HUES48 (cell line): ENCODE data around the gene SARNP.
"Not testable (repeated sequence)": the region's sequence is repeated elsewhere in the genome, so short reads cannot be mapped to it uniquely, and the experiment has no call there.

Source experiments
- H3K27ac ChIP-seq: one replicate; pipeline ENCODE4 v1.7.0; 2013; ENCODE audit warnings: low read depth, low read length, inconsistent platforms
- H3K27me3 ChIP-seq: 2 replicates; pipeline ENCODE4 v1.6.1; 2013; ENCODE audit warnings: mild to moderate bottlenecking, low read length; ENCODE audit not compliant: control insufficient read depth, insufficient read depth
- H3K36me3 ChIP-seq: 2 replicates; pipeline ENCODE4 v1.6.1; 2013; ENCODE audit warnings: low read length; ENCODE audit not compliant: control insufficient read depth, insufficient read depth
- H3K4me1 ChIP-seq: 2 replicates; pipeline ENCODE4 v1.6.1; 2013; ENCODE audit warnings: mild to moderate bottlenecking, low read length; ENCODE audit not compliant: control insufficient read depth, insufficient read depth
- H3K4me3 ChIP-seq: 2 replicates; pipeline ENCODE4 v1.5.1; 2013; ENCODE audit warnings: mild to moderate bottlenecking, low read depth, low read length
- H3K9ac ChIP-seq: 2 replicates; pipeline ENCODE4 v1.6.1; 2013; ENCODE audit warnings: mild to moderate bottlenecking, low read depth, low read length, moderate library complexity
- H3K9me3 ChIP-seq: 2 replicates; pipeline ENCODE4 v1.6.1; 2013; ENCODE audit warnings: low read length; ENCODE audit not compliant: control insufficient read depth, insufficient read depth

SARNP gene

DNA sequence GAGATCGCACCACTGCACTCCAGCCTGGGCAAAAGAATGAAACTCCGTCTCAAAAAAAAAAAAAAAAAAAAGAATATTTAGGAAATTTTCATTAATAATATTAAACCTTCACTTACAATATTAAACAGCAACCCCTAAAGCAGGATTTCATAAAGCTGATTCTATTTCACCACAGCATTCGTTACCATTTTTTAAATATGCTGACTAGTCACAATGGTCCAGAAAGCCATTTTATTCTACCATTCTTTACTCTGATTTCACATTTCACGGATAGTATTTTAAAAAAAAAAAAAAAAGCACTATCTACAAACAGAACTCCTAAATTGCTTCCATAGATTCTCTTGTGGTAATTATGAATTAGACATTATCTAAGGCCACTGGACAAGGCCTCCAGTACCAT, 27.6 kb downstream of the SARNP start:
- H3K36me3 ChIP-seq = peaks cover 92% of the 10 kb centered on the region
- H3K9me3 ChIP-seq = no peaks in the 10 kb centered on the region
- H3K9ac ChIP-seq = no peak overlapping the region
- no peaks in the 10 kb centered on the region for H3K4me1 ChIP-seq
- H3K4me3 ChIP-seq = no peak overlapping the region
- no peak overlapping the region for H3K27ac ChIP-seq
- no peaks in the 10 kb centered on the region for H3K27me3 ChIP-seq

DNA sequence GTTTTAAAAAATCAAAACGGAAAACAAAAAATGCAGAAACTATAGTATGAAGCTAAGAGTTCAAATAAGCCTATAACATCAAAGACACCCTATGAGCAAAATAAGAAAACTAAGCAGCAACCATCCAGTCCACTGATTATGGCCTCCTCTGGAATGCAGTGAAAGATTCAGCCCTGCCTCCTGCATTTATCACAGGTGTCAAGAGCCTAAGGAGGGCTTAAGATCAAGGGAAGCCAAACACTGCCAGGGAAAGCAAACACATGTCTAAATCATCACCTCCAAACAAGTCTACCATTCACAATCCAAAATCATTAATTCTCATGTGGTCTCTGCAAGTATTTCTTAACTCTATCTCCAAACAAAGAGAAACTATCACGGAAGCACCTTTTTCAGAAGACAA, 28.4 kb downstream of the SARNP start:
- Histone ChIP-seq H3K27me3 (no peaks in the 10 kb centered on the region), H3K9ac (no peak overlapping the region), H3K36me3 (peaks cover 92% of the 10 kb centered on the region), H3K4me1 (no peaks in the 10 kb centered on the region), H3K27ac (no peak overlapping the region), H3K4me3 (no peak overlapping the region), H3K9me3 (no peaks in the 10 kb centered on the region)

DNA sequence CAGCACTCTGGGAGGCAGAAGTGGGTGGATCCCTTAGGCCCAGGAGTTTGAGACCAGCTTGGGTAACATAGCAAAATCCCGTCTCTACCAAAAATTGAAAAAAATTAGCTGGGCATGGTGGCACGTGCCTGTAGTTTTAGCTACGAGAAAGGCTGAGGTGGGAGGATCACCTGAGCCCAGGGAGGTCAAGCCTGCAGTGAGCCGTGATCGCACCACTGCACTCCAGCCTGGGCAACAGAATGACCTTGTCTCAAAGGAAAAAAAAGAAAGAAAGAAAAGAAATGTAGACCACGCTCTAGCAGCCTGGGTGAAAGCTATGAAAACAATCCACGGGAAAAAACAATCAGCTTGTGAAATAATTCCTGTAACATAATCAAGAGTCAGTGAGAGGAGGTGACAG, 29.0 kb downstream of the SARNP start:
- Histone ChIP-seq H3K4me1 (no peaks in the 10 kb centered on the region), H3K27me3 (no peaks in the 10 kb centered on the region), H3K9me3 (no peaks in the 10 kb centered on the region), H3K9ac (no peak overlapping the region), H3K4me3 (no peak overlapping the region), H3K27ac (no peak overlapping the region), H3K36me3 (peaks cover 92% of the 10 kb centered on the region)

DNA sequence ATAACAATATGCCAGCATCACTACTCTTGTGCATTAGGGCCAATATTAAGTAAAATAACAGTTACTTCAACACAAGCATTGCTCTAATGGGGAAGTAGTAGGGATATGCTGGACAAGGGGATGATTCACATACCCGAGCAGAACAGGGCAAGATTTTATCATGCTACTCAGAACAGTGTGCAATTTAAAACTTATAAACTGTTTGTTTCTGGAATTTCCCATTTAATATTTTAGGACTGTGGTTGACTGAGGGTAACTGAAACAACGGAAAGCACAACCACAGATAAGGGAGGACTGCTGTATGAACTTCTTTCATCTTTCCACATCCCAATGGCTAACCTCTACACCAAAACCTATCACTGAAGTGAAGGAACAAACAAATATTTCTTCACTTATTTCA, 36.8 kb downstream of the SARNP start:
- Histone ChIP-seq H3K9ac (no peak overlapping the region), H3K4me1 (no peaks in the 10 kb centered on the region), H3K27ac (no peak overlapping the region), H3K4me3 (no peak overlapping the region), H3K9me3 (no peaks in the 10 kb centered on the region), H3K27me3 (no peaks in the 10 kb centered on the region), H3K36me3 (peaks cover 92% of the 10 kb centered on the region)

DNA sequence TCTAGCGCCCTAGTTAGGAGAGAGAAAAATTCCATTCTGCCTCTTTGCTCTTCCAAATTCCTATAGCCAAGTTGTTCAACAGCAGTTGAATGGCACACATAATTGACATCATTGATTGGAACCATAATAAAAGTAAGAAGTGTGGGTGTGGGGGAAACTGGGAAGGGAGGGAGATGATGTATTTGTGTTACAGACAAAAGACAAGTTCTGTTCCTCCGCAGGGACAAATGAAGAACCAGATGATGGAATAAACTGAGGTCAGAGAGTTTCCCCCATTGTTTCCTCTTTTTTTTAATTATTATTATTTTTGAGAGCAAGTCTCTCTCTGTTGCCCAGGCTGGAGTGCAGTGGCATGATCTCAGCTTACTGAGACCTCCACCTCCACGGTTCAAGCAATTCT, 39.7 kb downstream of the SARNP start:
- Histone ChIP-seq H3K27me3 (no peaks in the 10 kb centered on the region), H3K9me3 (no peaks in the 10 kb centered on the region), H3K4me3 (no peak overlapping the region), H3K4me1 (no peaks in the 10 kb centered on the region), H3K27ac (no peak overlapping the region), H3K36me3 (peaks cover 70% of the 10 kb centered on the region), H3K9ac (no peak overlapping the region)

DNA sequence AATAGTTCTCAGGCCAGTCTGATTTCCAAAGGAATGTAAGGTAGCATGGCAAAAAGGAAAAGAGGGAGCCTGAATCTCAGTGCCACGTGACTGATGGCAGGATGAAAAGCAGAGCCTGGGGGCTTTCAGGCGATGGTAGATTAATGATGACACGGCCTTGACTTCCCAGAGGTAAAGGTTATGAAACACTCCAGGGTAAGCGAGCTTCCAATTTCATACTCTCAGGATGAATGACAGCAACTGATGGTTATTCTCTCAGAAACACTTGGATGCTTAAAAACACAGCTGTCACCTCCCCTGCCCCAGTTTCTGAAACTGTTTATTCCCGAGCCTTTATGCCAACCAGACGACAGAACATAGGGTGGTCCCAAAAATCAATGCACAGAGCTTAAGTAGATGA, 45.8 kb downstream of the SARNP start:
- Histone ChIP-seq H3K9ac (no peak overlapping the region), H3K36me3 (peaks cover 47% of the 10 kb centered on the region)

DNA sequence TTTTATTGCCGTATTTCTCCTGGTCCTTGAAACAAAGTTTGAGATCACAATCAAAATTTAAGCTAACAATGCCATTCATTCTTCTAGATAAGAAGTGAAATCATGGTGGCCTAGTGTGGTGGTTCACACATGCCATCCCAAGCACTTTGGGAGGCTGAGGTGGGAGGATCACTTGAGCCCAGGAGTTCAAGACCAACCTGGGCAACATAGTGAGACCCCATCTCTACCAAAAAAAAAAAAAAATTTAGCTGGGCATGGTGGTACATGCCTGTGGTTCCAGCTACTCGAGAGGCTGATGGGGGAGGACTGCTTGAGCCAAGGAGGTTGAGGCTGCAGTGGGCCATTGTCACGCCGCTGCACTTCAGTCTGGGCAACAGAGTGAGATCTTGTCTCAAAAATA, 50.4 kb downstream of the SARNP start:
- no peak overlapping the region for H3K9ac ChIP-seq
- H3K4me1 ChIP-seq = no peaks in the 10 kb centered on the region
- no peak overlapping the region for H3K4me3 ChIP-seq
- no peaks in the 10 kb centered on the region for H3K9me3 ChIP-seq
- H3K36me3 ChIP-seq = peaks cover 55% of the 10 kb centered on the region
- no peak overlapping the region for H3K27ac ChIP-seq
- no peaks in the 10 kb centered on the region for H3K27me3 ChIP-seq

More for the DNA sequence above, 45.8 kb downstream of the SARNP start:
- no peak overlapping the region for H3K27ac ChIP-seq
- no peak overlapping the region for H3K4me3 ChIP-seq
- H3K9me3 ChIP-seq = no peaks in the 10 kb centered on the region
- H3K27me3 ChIP-seq = no peaks in the 10 kb centered on the region
- H3K4me1 ChIP-seq = no peaks in the 10 kb centered on the region

DNA sequence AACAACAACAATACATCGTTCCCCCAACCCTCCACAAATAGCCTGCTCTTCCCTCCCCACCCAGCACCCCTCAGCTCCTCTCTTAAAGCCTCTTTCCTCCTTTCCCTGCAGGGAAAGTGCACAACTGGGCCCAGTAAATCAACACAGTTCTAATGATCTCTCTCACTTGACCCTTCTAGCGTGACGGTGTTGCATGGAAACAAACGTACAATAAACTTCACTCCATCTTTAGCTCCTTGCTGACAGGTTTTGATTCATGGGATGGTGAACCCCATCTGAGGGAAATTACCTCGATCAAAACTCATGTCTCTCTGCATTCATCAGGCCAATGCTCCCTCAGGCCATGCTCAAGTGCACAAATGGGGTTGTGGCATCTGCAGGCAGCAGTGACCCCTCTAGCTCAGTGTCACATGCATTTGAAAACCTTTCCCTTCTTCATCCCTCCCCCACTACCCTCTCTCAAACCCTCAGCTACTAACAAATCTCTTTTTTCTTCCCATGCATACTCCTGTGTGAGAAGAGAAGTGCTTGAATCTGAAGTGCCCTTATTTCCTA, 51.7 kb downstream of the SARNP start:
- Histone ChIP-seq H3K27ac (no peak overlapping the region), H3K9me3 (no peaks in the 10 kb centered on the region), H3K36me3 (peaks cover 58% of the 10 kb centered on the region), H3K27me3 (no peaks in the 10 kb centered on the region), H3K9ac (no peak overlapping the region), H3K4me1 (no peaks in the 10 kb centered on the region), H3K4me3 (no peak overlapping the region)

DNA sequence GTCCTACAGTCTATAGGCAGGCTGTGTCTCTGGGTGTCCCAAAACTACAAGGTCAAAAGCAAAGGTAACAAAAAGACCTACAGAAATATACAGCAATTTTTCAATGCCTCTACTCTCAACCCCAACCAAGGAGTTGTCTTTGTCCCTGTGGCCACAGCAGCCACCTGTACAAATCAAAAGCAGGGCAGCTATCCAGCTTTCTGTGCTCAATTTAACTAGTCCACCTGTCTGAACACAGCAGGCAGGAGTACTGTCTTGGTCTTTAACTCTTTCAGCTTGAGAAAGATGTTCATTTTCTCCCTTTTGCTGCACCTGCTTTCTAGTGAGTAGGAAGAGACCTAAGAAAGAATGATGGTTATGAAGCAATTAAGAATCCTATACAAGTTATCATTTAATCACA, 54.9 kb downstream of the SARNP start:
- Histone ChIP-seq H3K27ac (no peak overlapping the region), H3K36me3 (peaks cover 71% of the 10 kb centered on the region), H3K4me1 (no peaks in the 10 kb centered on the region), H3K4me3 (no peak overlapping the region), H3K9ac (no peak overlapping the region), H3K9me3 (no peaks in the 10 kb centered on the region), H3K27me3 (no peaks in the 10 kb centered on the region)

DNA sequence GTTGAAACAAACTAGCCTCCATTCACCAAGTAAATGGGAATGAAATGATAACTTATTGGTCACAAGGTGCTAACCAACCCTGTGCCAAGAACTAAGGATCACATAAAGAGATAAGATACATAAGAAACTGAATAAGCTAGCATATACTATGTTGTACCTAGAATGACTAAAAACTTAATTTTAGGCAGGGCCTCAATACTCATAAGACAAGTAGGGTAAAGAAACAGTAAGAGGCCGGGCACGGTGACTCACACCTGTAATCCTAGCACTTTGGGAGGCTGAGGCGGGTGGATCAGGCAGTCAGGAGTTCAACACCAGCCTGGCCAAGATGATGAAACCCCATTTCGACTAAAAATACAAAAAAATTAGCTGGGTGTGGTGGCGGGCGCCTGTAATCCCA, 56.9 kb downstream of the SARNP start:
- H3K9me3 ChIP-seq = no peaks in the 10 kb centered on the region
- H3K4me3 ChIP-seq = no peak overlapping the region
- H3K9ac ChIP-seq = no peak overlapping the region
- peaks cover 79% of the 10 kb centered on the region for H3K36me3 ChIP-seq
- no peak overlapping the region for H3K27ac ChIP-seq
- H3K4me1 ChIP-seq = peaks cover 4% of the 10 kb centered on the region; the same call in 1 of the 2 replicates
- no peaks in the 10 kb centered on the region for H3K27me3 ChIP-seq

DNA sequence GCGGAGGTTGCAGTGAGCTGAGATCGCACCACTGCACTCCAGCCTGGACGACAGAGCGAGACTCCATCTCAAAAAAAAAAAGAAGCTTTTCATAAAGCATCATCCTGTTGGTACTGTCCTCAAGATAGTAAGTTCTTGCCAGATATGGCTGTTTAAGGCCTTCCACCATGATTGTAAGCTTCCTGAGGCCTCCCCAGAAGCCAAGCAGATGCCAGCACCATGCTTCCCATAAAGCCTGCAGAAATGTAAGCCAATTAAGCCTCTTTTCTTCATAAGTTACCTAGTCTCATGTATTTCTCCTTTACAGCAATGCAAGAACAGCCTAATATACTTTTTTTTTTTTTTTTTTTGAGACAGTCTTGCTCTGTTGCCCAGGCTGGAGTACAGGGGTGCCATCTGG, 58.9 kb downstream of the SARNP start:
- H3K9me3 ChIP-seq, H3K9ac ChIP-seq, H3K27me3 ChIP-seq, H3K27ac ChIP-seq, H3K4me3 ChIP-seq: not testable (repeated sequence)
- Histone ChIP-seq H3K36me3 (peaks cover 83% of the 10 kb centered on the region), H3K4me1 (peaks cover 10% of the 10 kb centered on the region; the same call in 1 of the 2 replicates)

DNA sequence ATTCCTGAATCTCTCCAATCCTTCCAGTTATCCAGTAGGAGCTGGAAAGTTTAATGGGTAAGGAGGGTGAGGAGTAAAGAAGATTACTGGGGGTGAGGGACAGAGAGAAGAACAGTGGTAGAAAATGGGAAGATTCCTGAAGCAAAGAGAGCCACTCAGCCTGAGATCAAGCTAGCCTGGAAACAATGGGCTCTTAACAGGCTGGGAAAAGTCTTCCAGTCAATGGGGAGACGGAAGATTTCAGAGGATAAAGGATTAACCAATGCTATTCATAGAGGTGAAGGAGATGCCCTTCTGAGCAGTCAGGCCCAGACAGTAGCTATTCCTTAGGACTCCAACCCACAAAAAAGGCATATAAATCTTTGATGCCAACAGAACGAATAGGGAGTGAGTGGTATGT, 59.8 kb downstream of the SARNP start:
- Histone ChIP-seq H3K9me3 (no peaks in the 10 kb centered on the region), H3K27me3 (no peaks in the 10 kb centered on the region), H3K9ac (0 out of 2 replicates have a peak overlapping the region, but pooled peaks have one; percentile 11), H3K4me3 (no peak overlapping the region), H3K36me3 (peaks cover 81% of the 10 kb centered on the region), H3K27ac (peak overlapping the region; percentile 21), H3K4me1 (peaks cover 10% of the 10 kb centered on the region; the same call in 1 of the 2 replicates)
